GM12878 (cell line): ENCODE results near the gene GRIN2D. TPM values are rescaled to one million over a fixed set of nuclear protein-coding genes. Genes with fewer than 3 reads are reported as not detected.

Experiments
- ATAC-seq: fragments of 200-7000 bp; cut with Tn5 transposase; 3 replicates; pipeline ENCODE4 v1.9.1; 2020; ENCODE audit warnings: mild to moderate bottlenecking, moderate library complexity
- BruUV-seq: library from RNA; stranded (reverse); fragments of 400-500 nt; replicated peaks from 2 replicates; lab custom pipeline; 2021; lab: Mats Ljungman, UMichigan
- CTCF ChIA-PET: fragments of 300-600 bp; sonication (Branson Sonifier 250); formaldehyde crosslinking; extraction: SDS; loops from one replicate; lab custom pipeline; 2021; ENCODE audit warnings: inconsistent platforms; lab: Yijun Ruan, JAX
- POLR2A ChIA-PET: fragments of 350-600 bp; formaldehyde crosslinking; extraction: SDS; loops from one replicate; lab custom pipeline; 2021; ENCODE audit warnings: inconsistent platforms; lab: Charles Lee
- RAD21 ChIA-PET: fragments of 300-600 bp; sonication (Branson Sonifier 250); formaldehyde crosslinking; loops from one replicate; lab custom pipeline; 2023; ENCODE audit warnings: antibody characterized with exemption; ENCODE audit not compliant: unreplicated experiment; lab: Charles Lee
- SMC1A ChIA-PET: fragments of 300-600 bp; sonication (Branson Sonifier 250); formaldehyde crosslinking; loops from one replicate; lab custom pipeline; 2023; ENCODE audit not compliant: unreplicated experiment, uncharacterized antibody; lab: Charles Lee
- DNase-seq: peaks from one replicate; pipeline ENCODE4 v3.0.0-alpha.2; 2011; ENCODE audit warnings: low read depth, low spot score
- FAIRE-seq: peaks from 3 replicates; lab custom pipeline; 2011; peaks lifted over from hg19 to GRCh38; lab: Jason Lieb, UNC
- H2AFZ ChIP-seq: 2 replicates; pipeline ENCODE4 v1.6.0; 2011; ENCODE audit warnings: low read depth, low read length, control low read depth; ENCODE audit not compliant: control insufficient read depth
- H3K27ac ChIP-seq: 2 replicates; pipeline ENCODE4 v1.5.1; 2011; ENCODE audit warnings: control low read depth; ENCODE audit not compliant: control insufficient read depth, insufficient read depth
- H3K27me3 ChIP-seq, 2 experiments: replicated peaks in 1 of 2; 2 replicates each; pipeline versions ENCODE4 v1.6.0 to v1.6.1; 2011; ENCODE audit warnings: low read length in 1 of 2; ENCODE audit not compliant: control insufficient read depth in 2 of 2, insufficient read depth in 2 of 2
- H3K36me3 ChIP-seq, 2 experiments: 2 replicates each; pipeline ENCODE4 v1.5.1; 2011; ENCODE audit warnings: low read length in 1 of 2; ENCODE audit not compliant: control insufficient read depth in 2 of 2, insufficient read depth in 2 of 2
- H3K4me1 ChIP-seq: 2 replicates; pipeline ENCODE4 v1.6.1; 2011; ENCODE audit warnings: mild to moderate bottlenecking, low read length, moderate library complexity, mixed read lengths; ENCODE audit not compliant: control insufficient read depth, insufficient read depth
- H3K4me2 ChIP-seq: 2 replicates; pipeline ENCODE4 v1.6.0; 2011; ENCODE audit warnings: control low read depth; ENCODE audit not compliant: control insufficient read depth, insufficient read depth
- H3K4me3 ChIP-seq: fragments of 200-600 bp; sonication (generic); 2 replicates; pipeline ENCODE4 v1.5.1; 2016
- H3K79me2 ChIP-seq: 2 replicates; pipeline ENCODE4 v1.6.0; 2011; ENCODE audit warnings: low read length; ENCODE audit not compliant: control insufficient read depth, insufficient read depth
- H3K9ac ChIP-seq: 2 replicates; pipeline ENCODE4 v1.8.0; 2011; ENCODE audit warnings: low read length, control low read depth, mixed read lengths; ENCODE audit not compliant: control insufficient read depth, insufficient read depth
- H3K9me3 ChIP-seq: replicated peaks from 3 replicates; pipeline ENCODE4 v1.5.1; 2011; ENCODE audit warnings: mild to moderate bottlenecking, low read length; ENCODE audit not compliant: control insufficient read depth, insufficient read depth
- H4K20me1 ChIP-seq: 2 replicates; pipeline ENCODE4 v1.6.0; 2011; ENCODE audit not compliant: control insufficient read depth, insufficient read depth
- BMI1 ChIP-seq: fragments of 450-650 bp; IDR thresholded peaks from 2 replicates; pipeline ENCODE4 v1.6.1; 2016; ENCODE audit warnings: mild to moderate bottlenecking, moderate library complexity, borderline replicate concordance
- EZH2 ChIP-seq: IDR thresholded peaks from 2 replicates; pipeline ENCODE4 v1.6.1; 2012; ENCODE audit warnings: low read depth, mild to moderate bottlenecking, control low read depth, inconsistent platforms, low read length, borderline replicate concordance; ENCODE audit not compliant: control insufficient read depth
- IKZF2 ChIP-seq, 2 experiments: fragments of 450-650 bp; IDR thresholded peaks; 2 replicates each; pipeline ENCODE4 v1.6.1; 2017; ENCODE audit warnings: mild to moderate bottlenecking in 2 of 2, moderate library complexity in 2 of 2
- PAX8 ChIP-seq: fragments of 450-650 bp; IDR thresholded peaks from 2 replicates; pipeline ENCODE4 v1.6.1; 2017; ENCODE audit warnings: mild to moderate bottlenecking, moderate library complexity
- RCOR1 ChIP-seq: conservative IDR thresholded peaks from 2 replicates; pipeline ENCODE4 v1.6.1; 2012; ENCODE audit warnings: low read depth, low read length, improper control_type of control experiment
- YY1 ChIP-seq: IDR thresholded peaks from 2 replicates; pipeline ENCODE4 v1.6.1; 2011; ENCODE audit warnings: low read depth, mild to moderate bottlenecking, low read length
- WGBS: methylation state at CpG from one replicate; pipeline ENCODE4 v1.1.6; 2016; ENCODE audit warnings: low lambda C conversion rate; ENCODE audit not compliant: insufficient replicate concordance, insufficient coverage; ENCODE audit errors: missing lambda C conversion rate; 5-methylcytosine and 5-hydroxymethylcytosine counted together
- in situ Hi-C: fragments of 300-500 bp; cut with MboI; formaldehyde crosslinking; loops from 9 replicates; pipeline ENCODE4 v1.14.3; 2018; ENCODE audit warnings: mixed read lengths
- intact Hi-C: fragments of 100-400 bp; cut with micrococcal nuclease; formaldehyde crosslinking; loops from one replicate; pipeline ENCODE4 v1.14.2; 2022; ENCODE audit not compliant: unreplicated experiment
- polyA plus RNA-seq, 11 experiments: library from polyadenylated mRNA; depleted of rRNA in 4 of 11; unstranded in 6 of 11; stranded (reverse) in 5 of 11; fragments of >200 nt; fragmentation: Nextera tagmentation in 4 of 11; fragmentation: Illumina TruSeq in 1 of 11; extraction: Ambion mirVana in 4 of 11; extraction: Trizol in 1 of 11; gene quantifications; 1 replicate in 1 of 11; 2 replicates in 10 of 11; pipeline versions ENCODE4 v1.2.1 to v1.2.3, GENCODE V29; 2011 to 2016; ENCODE audit warnings: inconsistent platforms in 2 of 11, missing spikeins in 2 of 11, low read depth in 1 of 11
- total RNA-seq, 4 experiments: library from RNA; depleted of rRNA in 3 of 4; stranded (reverse); fragments of >200 nt in 3 of 4; fragmentation: Illumina TruSeq in 1 of 4; extraction: Trizol in 1 of 4; gene quantifications; 2 replicates each; pipeline versions ENCODE4 v1.2.1 to v1.2.3, GENCODE V29; 2013 to 2021
- TF ChIP-seq, protein P1 (sequence below): IDR thresholded peaks from 2 replicates; pipeline ENCODE4 v1.6.1; 2012; ENCODE audit warnings: low read depth, low read length, improper control_type of control experiment

The GRIN2D gene
- total and polyA plus RNA-seq, 10 of the 15 experiments (the other 5 are each of a cell fraction or from before 2014, with no cell fraction given) = 0.03 to 0.38 (median 0.04) TPM; not detected in 3

GRCh38 chr19:48415806-48416221, 22.3 kb downstream of the GRIN2D start:
- ChIA-PET POLR2A (interaction anchor here (0.6 to 1.3 kb wide), 2 partner anchors 29 to 53 kb away, joined by 4 to 6 read pairs; no protein-coding TSS in a partner anchor), RAD21 (no interaction called here), SMC1A (interaction anchor here (1.0 kb wide), 1 partner anchor 8 kb away, joined by 3 read pairs; no protein-coding TSS in a partner anchor), CTCF (interaction anchor here (1.0 kb wide), 1 partner anchor 24 kb away, joined by 3 read pairs; the partner anchor contains the start of gene KDELR1)
- Histone ChIP-seq H3K27ac (no peak overlapping the region), H2AFZ (no peak overlapping the region), H3K4me1 (peaks cover 8% of the 10 kb centered on the region), H3K9ac (no peak overlapping the region), H3K79me2 (no peaks in the 10 kb centered on the region), H3K27me3 (no peaks in the 10 kb centered on the region; a peak in 1 of 4 replicates), H4K20me1 (no peaks in the 10 kb centered on the region), H3K4me2 (peak overlapping the region; percentile 7; the same call in 1 of the 2 replicates), H3K36me3 (no peaks in the 10 kb centered on the region), H3K4me3 (no peak overlapping the region), H3K9me3 (no peaks in the 10 kb centered on the region)
- WGBS = 55% methylated on average over 30 of the region's 30 CpGs
- ATAC-seq (no peak), DNase-seq (no peak), FAIRE-seq (no peak)
- in situ Hi-C loops (no loop called here), intact Hi-C loops (no loop called here)
- BruUV-seq = no TSS peak
- TF ChIP-seq, protein P1, sequence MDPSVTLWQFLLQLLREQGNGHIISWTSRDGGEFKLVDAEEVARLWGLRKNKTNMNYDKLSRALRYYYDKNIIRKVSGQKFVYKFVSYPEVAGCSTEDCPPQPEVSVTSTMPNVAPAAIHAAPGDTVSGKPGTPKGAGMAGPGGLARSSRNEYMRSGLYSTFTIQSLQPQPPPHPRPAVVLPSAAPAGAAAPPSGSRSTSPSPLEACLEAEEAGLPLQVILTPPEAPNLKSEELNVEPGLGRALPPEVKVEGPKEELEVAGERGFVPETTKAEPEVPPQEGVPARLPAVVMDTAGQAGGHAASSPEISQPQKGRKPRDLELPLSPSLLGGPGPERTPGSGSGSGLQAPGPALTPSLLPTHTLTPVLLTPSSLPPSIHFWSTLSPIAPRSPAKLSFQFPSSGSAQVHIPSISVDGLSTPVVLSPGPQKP = no peak
- no peak for TF ChIP-seq RCOR1
- no peak for TF ChIP-seq EZH2
- no peak for TF ChIP-seq IKZF2 (IDR thresholded peaks at IDR 0.05)

GRCh38 chr19:48417421-48417820, 24.0 kb downstream of the GRIN2D start:
- ChIA-PET RAD21 (interaction anchor here (1.0 kb wide), 1 partner anchor 26 kb away, joined by 3 read pairs; no protein-coding TSS in a partner anchor), POLR2A (interaction anchor here (0.8 kb wide), 1 partner anchor 16 kb away, joined by 3 read pairs; no protein-coding TSS in a partner anchor), CTCF (interaction anchor here (0.9 to 1.2 kb wide), 2 partner anchors 10 to 26 kb away, joined by 3 to 5 read pairs; partner anchors contain the start of gene KDELR1), SMC1A (interaction anchor here (1.7 kb wide), 1 partner anchor 26 kb away, joined by 5 read pairs; the partner anchor contains the start of gene KDELR1)
- WGBS = 69% methylated on average over 7 of the region's 7 CpGs
- no TSS peak for BruUV-seq
- no peak overlapping the region for H2AFZ ChIP-seq
- H3K36me3 ChIP-seq = no peaks in the 10 kb centered on the region
- no peak overlapping the region for H3K4me2 ChIP-seq
- peaks cover 8% of the 10 kb centered on the region for H3K4me1 ChIP-seq
- H3K4me3 ChIP-seq = no peak overlapping the region
- FAIRE-seq (no peak), DNase-seq (no peak), ATAC-seq (no peak)
- H4K20me1 ChIP-seq = no peaks in the 10 kb centered on the region
- no peak overlapping the region for H3K9ac ChIP-seq
- H3K27ac ChIP-seq = no peak overlapping the region
- H3K27me3 ChIP-seq = no peaks in the 10 kb centered on the region; a peak in 1 of 4 replicates
- intact Hi-C loops (no loop called here), in situ Hi-C loops (no loop called here)
- TF ChIP-seq BMI1 (no peak), YY1 (no peak), PAX8 (no peak)
- H3K79me2 ChIP-seq = no peaks in the 10 kb centered on the region
- no peaks in the 10 kb centered on the region for H3K9me3 ChIP-seq
